T-helper 9 cell (primary cell): ENCODE data around the gene LIG3.
A peak's percentile ranks its signal among the peaks of the same experiment; 100 is the strongest.
"Not testable (repeated sequence)": the region's sequence is repeated elsewhere in the genome, so short reads cannot be mapped to it uniquely, and the experiment has no call there.

Experiments
- DNase-seq: peaks from one replicate; pipeline ENCODE4 v3.0.0-alpha.2; 2020

LIG3 gene

GRCh38 chr17:35000965-35001364 is 20.7 kb downstream of the LIG3 start:
- not testable (repeated sequence) for DNase-seq

- DNase-seq, result no peak
Observed at GRCh38 chr17:35001549-35001948, 21.2 kb downstream of the LIG3 start.

- no peak for DNase-seq
Observed at GRCh38 chr17:35002876-35003551, 22.7 kb downstream of the LIG3 start.

- DNase-seq, result no peak
Observed at GRCh38 chr17:35003778-35004177, 23.5 kb downstream of the LIG3 start.

- no peak for DNase-seq
Observed at GRCh38 chr17:35006345-35006744, 26.0 kb downstream of the LIG3 start.

GRCh38 chr17:35006961-35007360 is 26.6 kb downstream of the LIG3 start:
- no peak for DNase-seq

GRCh38 chr17:35010093-35010492 is 29.8 kb downstream of the LIG3 start:
- DNase-seq, result no peak

GRCh38 chr17:35011671-35012216 is 31.4 kb downstream of the LIG3 start:
- DNase-seq, result no peak

- no peak for DNase-seq
Observed at GRCh38 chr17:35016369-35016768, 36.1 kb downstream of the LIG3 start.

GRCh38 chr17:35017021-35017420 is 36.7 kb downstream of the LIG3 start:
- no peak for DNase-seq

- DNase-seq, result no peak
Observed at GRCh38 chr17:35018814-35019213, 38.5 kb downstream of the LIG3 start.

- DNase-seq, result no peak
Observed at GRCh38 chr17:35019386-35020179, 39.3 kb downstream of the LIG3 start.

GRCh38 chr17:35021520-35022380 is 41.4 kb downstream of the LIG3 start:
- no peak for DNase-seq

GRCh38 chr17:35022536-35023063 is 42.3 kb downstream of the LIG3 start:
- DNase-seq, result peak; percentile 54

GRCh38 chr17:35023538-35023937 is 43.2 kb downstream of the LIG3 start:
- no peak for DNase-seq

GRCh38 chr17:35025541-35025940 is 45.2 kb downstream of the LIG3 start:
- no peak for DNase-seq

- not testable (repeated sequence) for DNase-seq
Observed at GRCh38 chr17:35028097-35028496, 47.8 kb downstream of the LIG3 start.

GRCh38 chr17:35028531-35029262 is 48.4 kb downstream of the LIG3 start:
- DNase-seq, result no peak

- no peak for DNase-seq
Observed at GRCh38 chr17:35030780-35031179, 50.5 kb downstream of the LIG3 start.

- no peak for DNase-seq
Observed at GRCh38 chr17:35038453-35038852, 58.1 kb downstream of the LIG3 start.

GRCh38 chr17:35041390-35041789 is 61.1 kb downstream of the LIG3 start:
- DNase-seq, result no peak

GRCh38 chr17:35044181-35044580 is 63.9 kb downstream of the LIG3 start:
- DNase-seq, result no peak
